ENCODE data around the gene ZNF592.

Gene ZNF592

GRCh38 chr15:84798436-84798946 is 50.1 kb downstream of the ZNF592 start:
- peaks cover 60% of the 10 kb centered on the region for H3K36me3 ChIP-seq (ENCODE audit: insufficient read depth, low read length)
- TF ChIP-seq EZH2 (IDR thresholded peaks at IDR 0.05) (no peak), POLR2AphosphoS5 (IDR thresholded peaks at IDR 0.05; ENCODE audit: borderline replicate concordance, low read depth, low read length) (no peak), FOXP2 (optimal IDR thresholded peaks at IDR 0.05; ENCODE audit: control extremely low read depth, extremely low read length, insufficient read depth) (no peak)
- no peak for DNase-seq (ENCODE audit: low read depth, low spot score)
- H3K9ac ChIP-seq (ENCODE audit: insufficient read length) = no peak overlapping the region
- no peak overlapping the region for H3K4me3 ChIP-seq
- H3K9me3 ChIP-seq (ENCODE audit: low read depth, low read length) = no peaks in the 10 kb centered on the region
- H3K27ac ChIP-seq = no peak overlapping the region

- Histone ChIP-seq H3K9ac (ENCODE audit: insufficient read length) (no peak overlapping the region), H3K4me3 (no peak overlapping the region), H3K9me3 (ENCODE audit: low read depth, low read length) (no peaks in the 10 kb centered on the region), H3K27ac (no peak overlapping the region), H3K36me3 (ENCODE audit: insufficient read depth, low read length) (peaks cover 53% of the 10 kb centered on the region)
- TF ChIP-seq POLR2AphosphoS5 (IDR thresholded peaks at IDR 0.05; ENCODE audit: borderline replicate concordance, low read depth, low read length) (no peak), FOXP2 (optimal IDR thresholded peaks at IDR 0.05; ENCODE audit: control extremely low read depth, extremely low read length, insufficient read depth) (no peak), EZH2 (IDR thresholded peaks at IDR 0.05) (no peak)
- no peak for DNase-seq (ENCODE audit: low read depth, low spot score)
Measured at GRCh38 chr15:84799511-84800187, 51.3 kb downstream of the ZNF592 start.

GRCh38 chr15:84800365-84800806 is 52.0 kb downstream of the ZNF592 start:
- no peak for DNase-seq (ENCODE audit: low read depth, low spot score)
- TF ChIP-seq EZH2 (IDR thresholded peaks at IDR 0.05) (no peak), POLR2AphosphoS5 (IDR thresholded peaks at IDR 0.05; ENCODE audit: borderline replicate concordance, low read depth, low read length) (no peak), FOXP2 (optimal IDR thresholded peaks at IDR 0.05; ENCODE audit: control extremely low read depth, extremely low read length, insufficient read depth) (no peak)
- Histone ChIP-seq H3K36me3 (ENCODE audit: insufficient read depth, low read length) (peaks cover 54% of the 10 kb centered on the region), H3K4me3 (no peak overlapping the region), H3K27ac (no peak overlapping the region), H3K9me3 (ENCODE audit: low read depth, low read length) (no peaks in the 10 kb centered on the region), H3K9ac (ENCODE audit: insufficient read length) (no peak overlapping the region)

GRCh38 chr15:84804005-84804900 is 55.9 kb downstream of the ZNF592 start:
- H3K9me3 ChIP-seq (ENCODE audit: low read depth, low read length) = no peaks in the 10 kb centered on the region
- no peak for TF ChIP-seq POLR2AphosphoS5 (IDR thresholded peaks at IDR 0.05; ENCODE audit: borderline replicate concordance, low read depth, low read length)
- TF ChIP-seq EZH2 (IDR thresholded peaks at IDR 0.05) = no peak
- TF ChIP-seq FOXP2 (optimal IDR thresholded peaks at IDR 0.05; ENCODE audit: control extremely low read depth, extremely low read length, insufficient read depth) = no peak
- peaks cover 35% of the 10 kb centered on the region for H3K36me3 ChIP-seq (ENCODE audit: insufficient read depth, low read length)
- no peak overlapping the region for H3K27ac ChIP-seq
- DNase-seq (ENCODE audit: low read depth, low spot score) = no peak
- no peak overlapping the region for H3K4me3 ChIP-seq
- no peak overlapping the region for H3K9ac ChIP-seq (ENCODE audit: insufficient read length)

GRCh38 chr15:84805221-84805620 is 56.8 kb downstream of the ZNF592 start:
- Histone ChIP-seq H3K9me3 (ENCODE audit: low read depth, low read length) (no peaks in the 10 kb centered on the region), H3K36me3 (ENCODE audit: insufficient read depth, low read length) (peaks cover 25% of the 10 kb centered on the region), H3K9ac (ENCODE audit: insufficient read length) (no peak overlapping the region), H3K27ac (no peak overlapping the region), H3K4me3 (no peak overlapping the region)
- no peak for TF ChIP-seq POLR2AphosphoS5 (IDR thresholded peaks at IDR 0.05; ENCODE audit: borderline replicate concordance, low read depth, low read length)
- TF ChIP-seq EZH2 (IDR thresholded peaks at IDR 0.05) = no peak
- no peak for TF ChIP-seq FOXP2 (optimal IDR thresholded peaks at IDR 0.05; ENCODE audit: control extremely low read depth, extremely low read length, insufficient read depth)
- DNase-seq (ENCODE audit: low read depth, low spot score) = no peak

GRCh38 chr15:84807228-84807627 is 58.8 kb downstream of the ZNF592 start:
- TF ChIP-seq POLR2AphosphoS5 (IDR thresholded peaks at IDR 0.05; ENCODE audit: borderline replicate concordance, low read depth, low read length) = no peak
- no peak for TF ChIP-seq FOXP2 (optimal IDR thresholded peaks at IDR 0.05; ENCODE audit: control extremely low read depth, extremely low read length, insufficient read depth)
- TF ChIP-seq EZH2 (IDR thresholded peaks at IDR 0.05) = no peak
- Histone ChIP-seq H3K9me3 (ENCODE audit: low read depth, low read length) (no peaks in the 10 kb centered on the region), H3K36me3 (ENCODE audit: insufficient read depth, low read length) (peaks cover 13% of the 10 kb centered on the region; the same call in 1 of the 2 replicates), H3K27ac (no peak overlapping the region), H3K9ac (ENCODE audit: insufficient read length) (no peak overlapping the region), H3K4me3 (no peak overlapping the region)
- no peak for DNase-seq (ENCODE audit: low read depth, low spot score)

GRCh38 chr15:84810073-84810840 is 61.9 kb downstream of the ZNF592 start:
- DNase-seq (ENCODE audit: low read depth, low spot score) = no peak
- Histone ChIP-seq H3K9ac (ENCODE audit: insufficient read length) (no peak overlapping the region), H3K36me3 (ENCODE audit: insufficient read depth, low read length) (no peaks in the 10 kb centered on the region), H3K4me3 (no peak overlapping the region), H3K9me3 (ENCODE audit: low read depth, low read length) (no peaks in the 10 kb centered on the region), H3K27ac (no peak overlapping the region)
- TF ChIP-seq POLR2AphosphoS5 (IDR thresholded peaks at IDR 0.05; ENCODE audit: borderline replicate concordance, low read depth, low read length) (no peak), EZH2 (IDR thresholded peaks at IDR 0.05) (no peak), FOXP2 (optimal IDR thresholded peaks at IDR 0.05; ENCODE audit: control extremely low read depth, extremely low read length, insufficient read depth) (no peak)

Data from SK-N-MC (cell line).